ELF-1 (cell line): Measurements from ENCODE around the gene SGCG.
"Not testable (repeated sequence)": the region's sequence is repeated elsewhere in the genome, so short reads cannot be mapped to it uniquely, and the experiment has no call there.

Source experiments
- DNase-seq: peaks from one replicate; pipeline ENCODE4 v3.0.0-alpha.2; 2016; ENCODE audit warnings: low read depth, low spot score

Gene SGCG, protein sequence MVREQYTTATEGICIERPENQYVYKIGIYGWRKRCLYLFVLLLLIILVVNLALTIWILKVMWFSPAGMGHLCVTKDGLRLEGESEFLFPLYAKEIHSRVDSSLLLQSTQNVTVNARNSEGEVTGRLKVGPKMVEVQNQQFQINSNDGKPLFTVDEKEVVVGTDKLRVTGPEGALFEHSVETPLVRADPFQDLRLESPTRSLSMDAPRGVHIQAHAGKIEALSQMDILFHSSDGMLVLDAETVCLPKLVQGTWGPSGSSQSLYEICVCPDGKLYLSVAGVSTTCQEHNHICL

DNA sequence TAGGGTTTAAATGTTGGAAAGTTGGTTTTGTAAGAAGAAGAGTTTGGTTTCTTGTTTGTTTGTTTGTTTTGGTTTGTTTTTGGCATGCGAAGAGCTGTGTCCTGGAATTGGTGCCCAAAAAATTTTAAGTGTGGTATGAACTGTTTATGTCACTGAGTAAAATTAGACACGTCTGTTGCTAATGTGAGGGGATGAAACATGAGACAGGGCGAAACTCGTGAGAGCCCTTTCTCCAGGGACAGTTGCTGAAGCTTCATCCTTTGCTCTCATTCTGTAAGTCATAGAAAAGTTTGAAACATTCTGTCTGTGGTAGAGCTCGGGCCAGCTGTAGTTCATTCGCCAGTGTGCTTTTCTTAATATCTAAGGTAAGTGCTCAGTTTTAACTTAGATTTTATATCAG, at the start of gene SGCG:
Gene SGCG, plus strand, starts transcription at position 269 of the 400 bp plus-strand sequence. CDS start 22,716 bp downstream, outside the sequence.
- DNase-seq, result no peak

DNA sequence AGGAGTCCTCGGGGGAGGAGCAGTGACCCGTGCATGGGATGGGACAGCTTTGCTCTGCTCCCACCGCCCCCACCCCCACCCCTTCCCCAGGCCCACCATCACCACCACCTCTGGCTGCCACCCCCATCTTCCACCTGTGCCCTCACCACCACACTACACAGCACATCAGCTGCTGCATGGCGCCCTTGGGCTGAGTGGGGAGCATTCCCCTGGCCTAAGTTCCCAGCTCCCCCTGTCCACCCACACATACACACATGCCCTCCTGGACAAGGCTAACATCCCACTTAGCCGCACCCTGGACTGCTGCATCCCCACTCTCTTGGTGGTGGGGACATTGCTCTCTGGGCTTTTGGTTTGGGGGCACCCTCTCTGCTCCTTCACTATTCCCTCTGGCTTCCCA, 46.2 kb upstream of the SGCG start:
- DNase-seq, result no peak

- DNase-seq, result no peak
Measured at GRCh38 chr13:23140492-23140891, 40.3 kb upstream of the SGCG start.

- no peak for DNase-seq
Measured at GRCh38 chr13:23141964-23142363, 38.8 kb upstream of the SGCG start.

DNA sequence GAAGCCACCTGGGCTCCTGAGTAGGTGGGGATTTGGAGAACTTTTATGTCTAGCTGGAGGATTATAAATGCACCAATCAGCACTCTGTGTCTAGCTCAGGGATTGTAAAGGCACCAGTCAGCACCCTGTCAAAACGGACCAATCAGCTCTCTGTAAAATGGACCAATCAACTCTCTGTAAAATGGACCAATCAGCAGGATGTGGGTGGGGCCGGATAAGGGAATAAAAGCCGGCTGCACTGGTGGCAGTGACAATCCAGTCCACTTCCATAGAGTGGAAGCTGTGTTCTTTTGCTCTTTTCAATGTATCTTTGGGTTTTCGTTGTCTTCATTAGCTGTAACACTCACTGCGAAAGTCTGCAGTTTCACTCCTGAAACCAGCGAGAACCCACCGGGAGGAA, 38.2 kb upstream of the SGCG start:
- not testable (repeated sequence) for DNase-seq

DNA sequence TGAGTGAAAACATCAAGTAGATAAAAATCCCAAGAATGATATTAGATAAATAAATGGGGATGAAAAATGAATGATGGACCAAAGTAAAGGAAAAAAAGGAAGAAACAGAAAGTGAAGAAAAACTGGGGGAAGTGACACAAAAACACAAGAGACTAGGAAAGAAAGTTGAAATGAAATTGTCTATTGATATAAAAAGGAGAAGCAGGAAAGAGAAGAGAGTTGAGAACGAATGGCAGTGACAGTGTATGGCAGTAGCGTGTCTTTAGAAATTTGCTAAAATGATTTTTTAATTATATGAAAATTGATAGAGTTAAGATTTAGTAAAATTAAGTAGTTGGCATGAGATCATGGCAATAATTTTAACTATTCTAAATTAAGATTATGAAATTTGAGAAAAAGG, 36.3 kb upstream of the SGCG start:
- no peak for DNase-seq

DNA sequence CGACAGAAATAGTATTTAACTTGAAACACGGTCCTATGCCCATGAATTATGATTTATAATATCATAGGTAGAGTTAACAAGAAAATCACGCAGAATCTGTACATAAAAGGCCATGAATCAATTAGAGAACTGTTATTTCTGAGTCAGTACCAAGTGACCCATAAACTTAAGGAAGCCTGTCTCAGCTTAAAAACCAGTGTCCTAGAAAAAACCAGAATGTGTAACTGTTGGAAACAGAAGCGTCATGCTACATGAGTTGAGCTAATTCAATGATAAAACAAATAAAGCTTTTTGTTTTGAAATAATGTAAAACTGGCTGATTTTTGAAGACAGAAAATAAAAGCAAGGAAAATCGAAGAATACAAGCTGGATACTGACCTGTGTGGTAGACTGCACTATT, 34.8 kb upstream of the SGCG start:
- no peak for DNase-seq

- DNase-seq, result no peak
Measured at GRCh38 chr13:23146811-23147625, 33.8 kb upstream of the SGCG start.

- peak; percentile 15 for DNase-seq
Measured at GRCh38 chr13:23147827-23148226, 33.0 kb upstream of the SGCG start.

DNA sequence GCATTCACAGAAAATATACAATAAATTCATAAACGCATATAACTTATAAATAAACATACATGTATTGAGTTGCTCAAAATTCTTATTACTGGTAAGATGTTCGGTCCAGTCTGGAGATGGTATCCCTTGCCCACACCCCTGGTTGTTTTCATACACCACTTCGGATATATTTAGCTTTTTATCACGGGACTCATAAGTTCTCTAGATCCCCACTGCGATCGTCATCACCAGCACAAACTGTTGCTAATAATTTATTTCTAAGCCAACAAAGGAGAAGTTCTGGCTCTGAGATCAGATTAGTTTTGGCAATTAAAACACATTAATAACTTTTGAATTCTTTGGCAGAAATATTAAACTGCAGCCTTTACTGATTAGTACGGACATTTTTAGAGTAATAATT, 23.0 kb upstream of the SGCG start:
- no peak for DNase-seq

- peak; percentile 77 for DNase-seq
Measured at GRCh38 chr13:23159205-23159759, 21.5 kb upstream of the SGCG start.

GRCh38 chr13:23159760-23160637, 20.8 kb upstream of the SGCG start:
- DNase-seq, result peak; percentile 60

DNA sequence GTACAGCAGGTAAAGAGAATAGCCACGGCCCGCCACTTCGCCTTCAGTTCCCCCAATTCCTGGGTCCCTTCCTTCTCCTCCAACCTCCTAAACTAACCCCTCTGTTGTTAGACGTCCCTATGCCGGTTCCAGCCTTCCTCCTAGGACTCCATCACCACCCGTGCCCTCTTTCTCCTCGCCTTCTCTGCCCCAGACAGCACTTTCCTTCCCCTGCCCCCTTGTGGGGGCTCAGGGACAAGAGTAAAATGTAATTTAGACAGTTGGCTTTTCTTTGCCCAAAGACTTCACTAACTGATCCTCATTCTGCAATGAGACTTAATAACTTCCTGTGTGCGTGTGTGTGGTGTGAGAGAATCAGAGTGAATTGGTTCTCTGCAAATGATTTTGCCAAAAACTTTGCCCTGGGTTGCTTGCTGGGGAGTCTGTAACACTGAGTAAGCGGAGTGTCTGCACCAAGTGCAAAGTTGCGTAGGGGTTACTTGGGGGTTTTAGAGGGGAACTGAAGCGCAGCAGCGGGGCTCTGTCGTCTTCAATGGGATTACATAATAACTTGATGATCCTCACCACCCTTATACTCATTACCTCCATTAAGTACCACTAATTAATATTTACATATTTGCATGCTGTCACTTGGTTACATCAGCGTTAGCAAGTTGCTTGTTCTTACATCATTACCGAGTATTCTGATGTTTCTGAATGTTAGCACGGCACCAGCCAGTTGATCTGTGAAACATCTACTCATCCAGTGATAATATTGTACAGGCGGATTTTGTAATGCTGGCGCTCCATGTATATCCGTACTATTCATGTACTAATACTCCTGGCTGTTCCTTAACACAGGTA, 19.9 kb upstream of the SGCG start:
- peak; percentile 47 for DNase-seq

- DNase-seq, result no peak
Measured at GRCh38 chr13:23161481-23161825, 19.3 kb upstream of the SGCG start.

DNA sequence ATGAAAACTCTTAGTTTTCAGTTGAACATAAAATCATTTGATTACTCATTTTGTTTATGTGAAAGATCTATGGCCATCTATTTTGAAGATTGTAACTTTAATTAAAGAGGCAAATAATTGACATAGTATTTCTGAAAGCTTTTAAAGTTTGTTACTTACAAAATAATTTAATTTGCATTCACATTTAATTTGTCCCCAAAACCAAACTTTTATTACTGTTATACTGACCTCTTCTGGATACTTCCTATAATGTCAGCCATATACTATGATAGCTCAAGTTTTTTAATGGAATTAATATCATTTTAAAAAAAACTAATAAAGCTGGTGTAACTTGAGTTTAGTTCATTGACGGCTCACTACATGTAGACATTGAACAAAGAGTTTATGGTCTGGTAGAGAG, 4.9 kb upstream of the SGCG start:
- DNase-seq, result no peak

GRCh38 chr13:23182142-23182541, 1.4 kb downstream of the SGCG start:
- DNase-seq, result no peak

DNA sequence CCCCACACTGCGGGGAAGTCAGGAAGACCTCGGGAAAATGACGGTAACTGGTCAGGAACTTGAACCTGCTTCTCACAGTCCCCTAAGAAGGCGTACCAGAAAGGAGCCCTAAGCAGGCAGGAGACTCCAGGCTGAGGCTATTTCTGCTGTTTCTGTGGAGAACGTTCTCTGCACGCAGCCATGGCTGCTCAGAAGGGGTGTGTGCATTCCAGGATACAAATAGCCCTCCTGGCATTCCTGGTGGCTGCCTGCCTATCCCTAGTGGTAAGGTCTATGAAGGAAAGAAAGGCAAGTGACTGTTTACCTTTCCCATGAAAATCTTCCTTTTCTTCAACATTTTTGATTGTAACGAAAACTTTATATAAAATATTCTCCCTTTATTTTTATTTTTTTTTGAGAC, 2.5 kb downstream of the SGCG start:
- no peak for DNase-seq

GRCh38 chr13:23185542-23185941, 4.8 kb downstream of the SGCG start:
- no peak for DNase-seq

GRCh38 chr13:23201870-23202269, 21.1 kb downstream of the SGCG start:
- DNase-seq, result no peak

- DNase-seq, result no peak
Measured at GRCh38 chr13:23202383-23202782, 21.6 kb downstream of the SGCG start.

DNA sequence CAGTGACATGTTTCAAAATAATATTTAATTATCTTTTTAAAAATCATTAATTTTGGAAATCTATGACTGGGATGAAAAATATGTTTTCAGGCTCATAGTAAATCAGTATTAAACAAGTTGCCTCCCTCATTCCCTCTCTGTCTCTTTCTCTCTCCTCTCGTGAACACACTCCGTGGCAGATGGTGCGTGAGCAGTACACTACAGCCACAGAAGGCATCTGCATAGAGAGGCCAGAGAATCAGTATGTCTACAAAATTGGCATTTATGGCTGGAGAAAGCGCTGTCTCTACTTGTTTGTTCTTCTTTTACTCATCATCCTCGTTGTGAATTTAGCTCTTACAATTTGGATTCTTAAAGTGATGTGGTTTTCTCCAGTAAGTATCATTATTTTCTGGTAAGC, 22.7 kb downstream of the SGCG start:
- no peak for DNase-seq
